ENCODE data around the gene KCNT1.

DNA sequence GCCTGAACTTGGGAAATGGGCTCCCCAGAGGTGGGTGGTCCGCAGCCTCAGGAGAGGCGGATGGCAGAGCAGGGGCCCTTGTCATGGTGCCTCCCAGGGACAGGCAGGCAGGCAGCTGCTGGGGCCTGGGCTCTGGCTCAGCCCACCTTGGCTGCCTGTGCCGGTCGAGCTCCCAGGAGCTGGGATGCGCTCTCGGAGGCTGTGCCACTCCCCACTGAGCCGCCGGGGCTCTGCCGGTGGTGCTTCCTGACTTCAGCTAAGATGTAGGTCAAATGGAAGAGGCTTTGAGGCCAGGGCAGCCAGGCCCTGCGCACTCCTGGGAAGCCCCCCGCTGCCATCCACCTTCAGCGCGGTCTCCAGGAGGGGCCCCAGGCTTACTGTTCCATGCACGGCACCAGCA, 41.0 kb downstream of the KCNT1 start:
- TF ChIP-seq, protein P1, sequence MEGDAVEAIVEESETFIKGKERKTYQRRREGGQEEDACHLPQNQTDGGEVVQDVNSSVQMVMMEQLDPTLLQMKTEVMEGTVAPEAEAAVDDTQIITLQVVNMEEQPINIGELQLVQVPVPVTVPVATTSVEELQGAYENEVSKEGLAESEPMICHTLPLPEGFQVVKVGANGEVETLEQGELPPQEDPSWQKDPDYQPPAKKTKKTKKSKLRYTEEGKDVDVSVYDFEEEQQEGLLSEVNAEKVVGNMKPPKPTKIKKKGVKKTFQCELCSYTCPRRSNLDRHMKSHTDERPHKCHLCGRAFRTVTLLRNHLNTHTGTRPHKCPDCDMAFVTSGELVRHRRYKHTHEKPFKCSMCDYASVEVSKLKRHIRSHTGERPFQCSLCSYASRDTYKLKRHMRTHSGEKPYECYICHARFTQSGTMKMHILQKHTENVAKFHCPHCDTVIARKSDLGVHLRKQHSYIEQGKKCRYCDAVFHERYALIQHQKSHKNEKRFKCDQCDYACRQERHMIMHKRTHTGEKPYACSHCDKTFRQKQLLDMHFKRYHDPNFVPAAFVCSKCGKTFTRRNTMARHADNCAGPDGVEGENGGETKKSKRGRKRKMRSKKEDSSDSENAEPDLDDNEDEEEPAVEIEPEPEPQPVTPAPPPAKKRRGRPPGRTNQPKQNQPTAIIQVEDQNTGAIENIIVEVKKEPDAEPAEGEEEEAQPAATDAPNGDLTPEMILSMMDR (IDR thresholded peaks at IDR 0.05) = no peak
- TF ChIP-seq POLR2AphosphoS5 (IDR thresholded peaks at IDR 0.05; ENCODE audit: insufficient read depth in 1 of 2, low read depth in 1 of 2) (no peak), POLR2A (IDR thresholded peaks at IDR 0.05) (no peak)

Data from vagina (tissue), 2 donors.